Measurements from ENCODE around the gene CTNNA3.

GRCh38 chr10:67308912-67309311 is 387.1 kb downstream of the CTNNA3 start:
- TF ChIP-seq, protein P1, sequence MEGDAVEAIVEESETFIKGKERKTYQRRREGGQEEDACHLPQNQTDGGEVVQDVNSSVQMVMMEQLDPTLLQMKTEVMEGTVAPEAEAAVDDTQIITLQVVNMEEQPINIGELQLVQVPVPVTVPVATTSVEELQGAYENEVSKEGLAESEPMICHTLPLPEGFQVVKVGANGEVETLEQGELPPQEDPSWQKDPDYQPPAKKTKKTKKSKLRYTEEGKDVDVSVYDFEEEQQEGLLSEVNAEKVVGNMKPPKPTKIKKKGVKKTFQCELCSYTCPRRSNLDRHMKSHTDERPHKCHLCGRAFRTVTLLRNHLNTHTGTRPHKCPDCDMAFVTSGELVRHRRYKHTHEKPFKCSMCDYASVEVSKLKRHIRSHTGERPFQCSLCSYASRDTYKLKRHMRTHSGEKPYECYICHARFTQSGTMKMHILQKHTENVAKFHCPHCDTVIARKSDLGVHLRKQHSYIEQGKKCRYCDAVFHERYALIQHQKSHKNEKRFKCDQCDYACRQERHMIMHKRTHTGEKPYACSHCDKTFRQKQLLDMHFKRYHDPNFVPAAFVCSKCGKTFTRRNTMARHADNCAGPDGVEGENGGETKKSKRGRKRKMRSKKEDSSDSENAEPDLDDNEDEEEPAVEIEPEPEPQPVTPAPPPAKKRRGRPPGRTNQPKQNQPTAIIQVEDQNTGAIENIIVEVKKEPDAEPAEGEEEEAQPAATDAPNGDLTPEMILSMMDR (IDR thresholded peaks at IDR 0.05) = no peak
- TF ChIP-seq TCF7L2 (IDR thresholded peaks at IDR 0.05; ENCODE audit: low read depth, low read length) (no peak), REST (IDR thresholded peaks at IDR 0.05; ENCODE audit: insufficient read depth in 1 of 2, low read depth in 2 of 2, low read length in 1 of 2) (no peak), SIN3A (IDR thresholded peaks at IDR 0.05; ENCODE audit: borderline replicate concordance, insufficient read depth, low read depth, low read length) (no peak), POLR2AphosphoS5 (IDR thresholded peaks at IDR 0.05; ENCODE audit: low read depth, low read length) (no peak)
